Measurements from ENCODE around the gene FBXO48. TPM values are rescaled to one million over a fixed set of nuclear protein-coding genes. Genes with fewer than 3 reads are reported as not detected.

Gene FBXO48, protein sequence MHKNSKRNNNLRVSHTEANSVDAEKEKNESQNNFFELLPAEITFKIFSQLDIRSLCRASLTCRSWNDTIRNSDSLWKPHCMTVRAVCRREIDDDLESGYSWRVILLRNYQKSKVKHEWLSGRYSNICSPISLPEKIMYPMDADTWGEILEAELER
- 1 to 10 TPM; 1.1 to 1.2 TPM for total RNA-seq

DNA sequence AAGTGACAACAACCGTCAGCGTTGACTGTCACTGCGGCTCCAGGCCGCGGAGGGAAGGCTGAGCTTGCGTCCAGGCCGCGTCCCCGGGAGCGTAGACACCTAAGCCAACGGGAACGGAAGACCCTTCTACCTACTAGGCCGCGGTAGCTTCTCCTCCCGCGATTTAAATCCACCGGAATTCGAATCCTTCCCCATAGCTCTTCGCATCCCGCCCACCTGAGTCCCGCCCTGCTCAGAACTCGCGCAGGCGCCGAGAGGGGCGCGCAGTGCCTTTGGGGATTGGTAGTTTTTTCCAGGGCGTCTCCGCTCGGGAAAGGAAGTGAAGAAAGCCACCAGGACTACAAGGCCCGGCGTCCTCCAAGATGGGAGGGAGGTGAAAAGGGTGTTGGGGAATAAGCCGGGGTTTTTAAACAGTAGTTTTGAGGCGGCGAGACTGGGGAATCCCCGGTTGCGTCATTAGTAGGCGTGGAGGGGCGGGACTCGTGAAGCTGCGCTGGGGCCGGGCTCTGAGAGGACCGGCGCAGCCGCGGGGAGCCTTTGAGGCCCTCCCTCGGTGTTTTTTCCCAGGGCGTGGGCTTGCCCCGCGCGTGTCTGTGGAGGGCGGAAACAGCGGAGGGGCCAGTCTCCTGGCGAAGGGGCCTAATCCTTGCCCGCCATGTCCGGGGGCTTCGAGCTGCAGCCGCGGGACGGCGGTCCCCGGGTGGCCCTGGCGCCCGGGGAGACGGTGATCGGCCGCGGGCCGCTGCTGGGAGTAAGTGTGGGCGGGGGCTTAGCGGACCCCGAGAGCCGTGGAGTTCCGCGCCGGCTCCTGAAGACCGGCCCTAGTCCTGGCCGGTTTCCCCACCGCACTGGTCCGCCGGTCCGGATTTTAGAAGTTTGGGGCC is at the start of gene FBXO48, which contains the start of gene APLF:
TSS of gene FBXO48 (minus strand) at position 218 of the 884 bp plus-strand sequence. CDS start 2,149 bp downstream, outside the sequence.
TSS of gene APLF (plus strand) at position 509 of the 884 bp plus-strand sequence. CDS start at position 656, 147 bp downstream.
- CTCF ChIA-PET: interaction anchor here (0.9 to 6.7 kb wide), 11 partner anchors 13 to 459 kb away, joined by 3 to 60 read pairs (median 6); no protein-coding TSS in a partner anchor
- peaks cover 2% of the 10 kb centered on the region for H3K36me3 Mint-ChIP-seq (ENCODE audit: low read depth)
- peak; percentile 99 for DNase-seq
- H3K27me3 Mint-ChIP-seq (ENCODE audit: low read depth): no peaks in the 10 kb centered on the region
- H3K27ac Mint-ChIP-seq: peak within 1 kb of the TSS; percentile 93
- peaks cover 40% of the 10 kb centered on the region for H3K4me1 Mint-ChIP-seq (ENCODE audit: low read depth)
- intact Hi-C loops (cut with micrococcal nuclease): loop anchor here (1.0 to 5.0 kb wide), 17 partner anchors 43 to 587 kb away; partner anchors contain the start of genes C1D and PNO1
- peak within 1 kb of the TSS; percentile 94 for H3K4me3 Mint-ChIP-seq
- no peaks in the 10 kb centered on the region for H3K9me3 Mint-ChIP-seq

DNA sequence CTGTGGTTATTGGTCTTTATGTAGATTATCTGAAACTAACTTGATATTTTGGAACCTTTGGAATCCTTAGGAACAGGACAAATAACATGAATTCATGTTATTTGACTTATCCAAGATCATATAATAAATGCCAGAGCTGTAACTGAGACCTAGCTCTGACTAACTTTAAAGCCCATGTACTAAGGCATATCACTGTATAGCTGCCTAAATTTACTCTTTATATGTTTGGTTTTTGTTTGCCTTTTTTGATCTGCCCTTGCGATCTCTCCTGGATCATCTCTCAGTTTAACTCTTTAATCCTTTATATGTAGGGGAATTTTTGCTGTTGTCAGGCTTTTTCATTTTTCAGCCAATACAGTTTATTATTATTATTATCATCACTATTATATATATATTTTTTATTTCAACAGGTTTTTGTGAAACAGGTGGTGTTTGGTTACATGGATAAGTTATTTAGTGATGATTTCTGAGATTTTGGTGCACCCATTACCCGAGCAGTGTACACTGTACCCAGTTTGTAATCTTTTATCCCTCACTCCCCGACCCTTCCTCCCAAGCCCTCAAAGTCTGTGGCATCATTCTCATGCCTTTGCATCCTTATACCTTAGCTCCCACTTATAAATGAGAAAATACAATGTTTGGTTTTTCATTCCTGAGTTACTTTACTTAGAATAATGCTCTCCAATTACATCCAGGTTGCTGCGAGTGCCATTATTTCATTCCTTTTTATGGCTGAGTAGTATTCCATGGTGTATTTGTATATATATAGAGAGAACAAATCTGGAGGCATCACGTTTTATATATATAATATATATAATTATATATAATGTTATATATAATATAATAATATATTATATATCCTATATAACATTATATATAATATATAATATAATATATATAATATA is 49.2 kb upstream of the FBXO48 start:
- Mint-ChIP-seq H3K4me1 (ENCODE audit: low read depth) (no peaks in the 10 kb centered on the region), H3K36me3 (ENCODE audit: low read depth) (no peaks in the 10 kb centered on the region), H3K27ac (no peak overlapping the region), H3K27me3 (ENCODE audit: low read depth) (no peaks in the 10 kb centered on the region), H3K9me3 (peaks cover 7% of the 10 kb centered on the region), H3K4me3 (no peak overlapping the region)
- DNase-seq: no peak
- intact Hi-C loops (cut with micrococcal nuclease): loop anchor here (5.0 kb wide), 1 partner anchor 49 kb away; the partner anchor contains the start of genes APLF and FBXO48
- CTCF ChIA-PET: interaction anchor here (0.6 to 2.0 kb wide), 3 partner anchors 10 to 427 kb away, joined by 3 to 6 read pairs (median 4); no protein-coding TSS in a partner anchor

DNA sequence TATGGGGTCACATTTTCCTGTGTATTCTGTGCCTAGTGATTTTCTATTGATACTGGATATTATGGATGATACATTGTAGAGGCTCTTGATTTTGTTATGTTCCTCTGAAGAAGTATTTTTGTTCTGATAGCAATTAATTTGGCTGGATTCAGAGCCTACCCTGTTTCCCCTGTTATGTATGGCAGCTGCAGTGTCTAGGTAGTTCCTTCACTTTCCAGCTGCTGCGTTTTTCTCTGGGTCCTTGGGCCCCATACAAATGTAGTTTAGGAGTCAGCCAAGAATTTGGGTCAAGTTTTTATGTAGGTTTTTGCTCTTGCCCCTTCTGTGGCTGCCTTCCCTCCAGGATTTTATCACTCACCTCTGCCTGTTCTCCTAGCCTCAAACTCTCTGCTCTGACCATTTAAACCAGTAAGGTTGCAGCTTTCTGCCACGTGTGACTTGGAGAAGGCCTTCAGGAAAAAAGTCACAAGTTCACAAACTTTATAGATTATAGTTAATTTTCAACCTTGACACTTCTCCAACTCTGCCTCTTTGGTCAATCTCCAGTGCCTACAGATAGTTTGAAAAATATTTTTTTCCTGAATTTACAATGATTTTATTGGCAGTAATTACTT is 47.3 kb upstream of the FBXO48 start:
- Mint-ChIP-seq H3K9me3 (peaks cover 7% of the 10 kb centered on the region), H3K4me3 (no peak overlapping the region), H3K27ac (no peak overlapping the region), H3K27me3 (ENCODE audit: low read depth) (no peaks in the 10 kb centered on the region), H3K4me1 (ENCODE audit: low read depth) (no peaks in the 10 kb centered on the region), H3K36me3 (ENCODE audit: low read depth) (no peaks in the 10 kb centered on the region)
- intact Hi-C loops (cut with micrococcal nuclease): no loop called here
- no peak for DNase-seq
- CTCF ChIA-PET: no interaction called here

DNA sequence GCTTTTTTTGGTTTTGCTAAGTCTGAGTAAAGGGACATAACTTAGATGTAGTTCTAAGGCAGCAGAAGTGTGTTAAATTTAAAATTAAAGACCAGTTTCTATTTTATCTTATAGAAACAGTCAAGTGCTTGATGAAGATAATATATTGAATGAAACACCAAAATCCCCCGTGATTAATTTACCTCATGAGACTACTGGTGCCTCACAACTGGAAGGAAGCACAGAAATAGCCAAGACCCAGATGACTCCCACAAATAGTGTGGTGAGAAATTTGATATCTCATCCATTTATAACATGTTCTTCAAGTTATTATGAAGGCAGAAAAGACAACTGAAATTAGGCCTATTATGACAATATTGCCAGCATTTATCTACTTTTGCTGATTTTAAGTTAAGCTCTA is 45.9 kb upstream of the FBXO48 start:
- intact Hi-C loops (cut with micrococcal nuclease): no loop called here
- Mint-ChIP-seq H3K4me3 (no peak overlapping the region), H3K27ac (no peak overlapping the region), H3K4me1 (ENCODE audit: low read depth) (no peaks in the 10 kb centered on the region), H3K27me3 (ENCODE audit: low read depth) (no peaks in the 10 kb centered on the region), H3K9me3 (peaks cover 10% of the 10 kb centered on the region), H3K36me3 (ENCODE audit: low read depth) (peaks cover 6% of the 10 kb centered on the region)
- no peak for DNase-seq
- CTCF ChIA-PET: interaction anchor here (1.2 to 1.5 kb wide), 2 partner anchors 83 to 328 kb away, joined by 3 read pairs; no protein-coding TSS in a partner anchor

DNA sequence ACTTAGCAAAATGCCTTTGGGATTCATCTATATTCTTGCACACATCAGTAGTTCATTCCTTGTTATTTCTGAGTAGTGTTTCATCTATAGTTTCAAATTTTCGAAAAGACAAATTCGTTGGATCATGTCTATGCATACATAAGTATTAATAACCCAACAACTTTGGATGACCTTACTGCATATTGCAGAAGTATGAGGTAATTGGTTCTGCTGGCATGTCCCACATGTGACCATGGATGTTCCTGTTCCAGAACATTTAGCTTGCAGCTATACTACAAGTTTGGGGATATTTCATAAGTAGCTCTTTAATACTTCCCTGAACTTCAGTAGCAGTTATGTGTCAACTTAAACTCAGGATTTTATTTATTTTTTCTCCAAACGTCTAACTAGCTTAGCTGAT is 45.2 kb upstream of the FBXO48 start:
- intact Hi-C loops (cut with micrococcal nuclease): no loop called here
- Mint-ChIP-seq H3K27me3 (ENCODE audit: low read depth) (no peaks in the 10 kb centered on the region), H3K4me1 (ENCODE audit: low read depth) (no peaks in the 10 kb centered on the region), H3K4me3 (no peak overlapping the region), H3K36me3 (ENCODE audit: low read depth) (peaks cover 7% of the 10 kb centered on the region), H3K27ac (no peak overlapping the region), H3K9me3 (peaks cover 10% of the 10 kb centered on the region)
- no peak for DNase-seq
- CTCF ChIA-PET: interaction anchor here (0.6 to 1.2 kb wide), 2 partner anchors 329 to 333 kb away, joined by 3 to 7 read pairs; no protein-coding TSS in a partner anchor

DNA sequence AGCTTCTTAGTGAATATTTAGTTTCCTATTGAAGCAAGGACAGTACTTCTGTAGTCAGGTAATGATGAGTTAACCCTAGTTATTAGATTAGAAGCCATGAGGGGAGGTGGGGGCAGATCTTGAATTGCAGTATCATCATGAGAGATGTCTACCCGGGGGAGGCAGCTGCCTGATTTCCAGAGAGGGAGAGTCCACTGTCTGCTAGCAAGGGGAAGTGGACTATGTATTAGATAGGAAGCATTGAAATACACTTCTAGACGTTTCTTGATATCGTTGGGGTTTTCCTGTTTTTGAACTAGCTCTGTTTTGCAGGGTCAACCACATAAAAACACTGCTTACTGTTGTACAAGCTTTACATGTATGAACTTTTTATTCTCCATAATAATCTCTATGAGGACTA is 39.1 kb upstream of the FBXO48 start:
- Mint-ChIP-seq H3K27ac (no peak overlapping the region), H3K4me1 (ENCODE audit: low read depth) (peaks cover 12% of the 10 kb centered on the region), H3K36me3 (ENCODE audit: low read depth) (peaks cover 9% of the 10 kb centered on the region), H3K4me3 (no peak overlapping the region), H3K9me3 (peaks cover 2% of the 10 kb centered on the region), H3K27me3 (ENCODE audit: low read depth) (no peaks in the 10 kb centered on the region)
- CTCF ChIA-PET: interaction anchor here (0.6 to 2.0 kb wide), 5 partner anchors 10 to 419 kb away, joined by 3 to 7 read pairs (median 6); no protein-coding TSS in a partner anchor
- DNase-seq: no peak
- intact Hi-C loops (cut with micrococcal nuclease): no loop called here

DNA sequence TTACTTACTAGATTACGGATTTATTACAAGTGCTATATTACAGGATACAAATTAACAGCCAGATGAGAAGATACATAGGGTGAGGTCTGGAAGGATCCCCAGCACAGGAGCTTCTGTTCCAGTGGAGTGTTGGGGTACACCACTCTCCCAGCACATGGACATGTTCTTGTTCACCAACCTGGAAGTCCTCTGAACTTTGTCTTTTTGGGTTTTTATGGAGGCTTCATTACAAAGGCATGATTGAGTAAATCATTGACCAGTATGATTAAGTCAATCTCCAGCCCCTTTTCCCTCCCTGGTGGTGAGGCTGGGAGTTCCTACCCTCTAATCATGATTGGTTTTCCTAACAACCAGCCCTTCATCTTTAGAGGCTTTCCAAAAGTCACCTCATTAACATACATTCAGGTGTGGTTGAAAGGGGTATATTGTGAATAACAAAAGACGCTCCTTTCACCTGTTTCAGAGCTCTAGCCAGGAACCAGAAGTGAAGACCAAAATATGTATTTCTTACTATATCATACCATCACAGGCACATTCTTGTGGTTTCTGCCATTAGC is 38.6 kb upstream of the FBXO48 start:
- peaks cover 12% of the 10 kb centered on the region for H3K4me1 Mint-ChIP-seq (ENCODE audit: low read depth)
- H3K4me3 Mint-ChIP-seq: no peak overlapping the region
- H3K9me3 Mint-ChIP-seq: peaks cover 2% of the 10 kb centered on the region
- no peak overlapping the region for H3K27ac Mint-ChIP-seq
- CTCF ChIA-PET: interaction anchor here (0.5 to 2.0 kb wide), 6 partner anchors 10 to 454 kb away, joined by 3 to 7 read pairs (median 6); no protein-coding TSS in a partner anchor
- intact Hi-C loops (cut with micrococcal nuclease): no loop called here
- peaks cover 9% of the 10 kb centered on the region for H3K36me3 Mint-ChIP-seq (ENCODE audit: low read depth)
- no peaks in the 10 kb centered on the region for H3K27me3 Mint-ChIP-seq (ENCODE audit: low read depth)
- DNase-seq: no peak

DNA sequence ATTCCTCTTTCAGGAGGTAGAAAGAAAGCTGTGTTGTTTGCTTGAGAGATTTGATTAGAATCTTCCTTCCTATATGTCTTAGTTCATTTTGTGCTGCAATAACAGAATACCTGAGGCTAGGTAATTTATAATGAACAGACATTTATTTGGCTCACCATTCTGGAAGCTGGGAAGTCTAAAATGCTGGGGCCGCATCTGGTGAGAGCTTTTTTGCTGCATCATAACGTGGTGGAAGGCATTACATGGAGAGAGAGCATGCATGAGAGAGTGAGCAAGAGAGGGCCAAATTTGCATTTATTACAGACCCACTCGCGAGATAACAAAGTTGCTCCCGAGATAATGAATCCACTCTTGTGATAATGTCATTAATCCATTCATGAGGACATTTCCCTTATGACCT is 34.7 kb upstream of the FBXO48 start:
- peaks cover 3% of the 10 kb centered on the region for H3K9me3 Mint-ChIP-seq
- DNase-seq: no peak
- no peak overlapping the region for H3K4me3 Mint-ChIP-seq
- H3K36me3 Mint-ChIP-seq (ENCODE audit: low read depth): peaks cover 4% of the 10 kb centered on the region
- H3K27me3 Mint-ChIP-seq (ENCODE audit: low read depth): no peaks in the 10 kb centered on the region
- H3K4me1 Mint-ChIP-seq (ENCODE audit: low read depth): peaks cover 12% of the 10 kb centered on the region
- intact Hi-C loops (cut with micrococcal nuclease): no loop called here
- H3K27ac Mint-ChIP-seq: no peak overlapping the region
- CTCF ChIA-PET: no interaction called here

DNA sequence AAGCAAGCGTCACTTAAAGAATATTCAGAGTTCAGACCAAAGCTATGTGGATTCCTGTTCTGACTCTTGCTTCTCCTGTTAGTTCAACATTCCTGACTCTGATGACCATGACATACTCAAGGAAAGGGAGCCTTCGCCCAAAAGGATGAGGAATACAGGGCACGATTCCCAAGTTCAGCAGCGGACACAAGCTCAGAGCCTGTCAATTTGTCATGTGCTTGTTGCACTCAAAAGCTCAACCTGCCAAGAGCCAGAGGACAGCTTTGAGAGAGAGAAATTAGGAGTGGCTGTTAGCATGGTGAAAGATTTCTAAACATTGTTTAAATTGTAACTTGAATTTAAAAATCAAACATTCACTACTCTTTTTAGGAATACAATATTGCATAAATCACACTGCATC is 33.6 kb upstream of the FBXO48 start:
- Mint-ChIP-seq H3K27me3 (ENCODE audit: low read depth) (no peaks in the 10 kb centered on the region), H3K27ac (no peak overlapping the region), H3K4me1 (ENCODE audit: low read depth) (peaks cover 2% of the 10 kb centered on the region), H3K36me3 (ENCODE audit: low read depth) (peaks cover 7% of the 10 kb centered on the region), H3K9me3 (peaks cover 10% of the 10 kb centered on the region), H3K4me3 (no peak overlapping the region)
- DNase-seq: no peak
- CTCF ChIA-PET: no interaction called here
- intact Hi-C loops (cut with micrococcal nuclease): no loop called here

DNA sequence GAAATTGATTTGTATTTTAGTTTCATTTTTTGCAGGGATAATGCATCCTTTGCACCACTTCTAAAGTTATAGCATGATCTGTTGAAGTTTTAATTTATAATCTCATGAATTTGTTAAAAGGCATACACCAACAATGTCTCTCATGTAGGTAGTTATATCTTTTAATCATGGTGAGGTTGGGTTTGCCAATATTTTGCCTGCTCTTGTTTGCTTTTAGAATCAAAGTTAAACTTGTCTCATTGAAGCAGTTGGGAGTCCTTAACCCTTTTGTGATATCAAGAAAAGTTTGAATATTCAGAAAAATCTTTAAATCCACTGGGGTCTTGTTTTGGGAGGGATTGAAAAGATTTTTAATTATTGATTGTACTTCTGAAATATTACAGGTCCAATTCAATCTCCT is 32.0 kb upstream of the FBXO48 start:
- CTCF ChIA-PET: interaction anchor here (0.6 to 2.0 kb wide), 3 partner anchors 11 to 804 kb away, joined by 3 to 5 read pairs (median 4); no protein-coding TSS in a partner anchor
- Mint-ChIP-seq H3K27ac (no peak overlapping the region), H3K4me1 (ENCODE audit: low read depth) (no peaks in the 10 kb centered on the region), H3K27me3 (ENCODE audit: low read depth) (no peaks in the 10 kb centered on the region), H3K36me3 (ENCODE audit: low read depth) (peaks cover 7% of the 10 kb centered on the region), H3K9me3 (peaks cover 12% of the 10 kb centered on the region), H3K4me3 (no peak overlapping the region)
- intact Hi-C loops (cut with micrococcal nuclease): no loop called here
- no peak for DNase-seq

DNA sequence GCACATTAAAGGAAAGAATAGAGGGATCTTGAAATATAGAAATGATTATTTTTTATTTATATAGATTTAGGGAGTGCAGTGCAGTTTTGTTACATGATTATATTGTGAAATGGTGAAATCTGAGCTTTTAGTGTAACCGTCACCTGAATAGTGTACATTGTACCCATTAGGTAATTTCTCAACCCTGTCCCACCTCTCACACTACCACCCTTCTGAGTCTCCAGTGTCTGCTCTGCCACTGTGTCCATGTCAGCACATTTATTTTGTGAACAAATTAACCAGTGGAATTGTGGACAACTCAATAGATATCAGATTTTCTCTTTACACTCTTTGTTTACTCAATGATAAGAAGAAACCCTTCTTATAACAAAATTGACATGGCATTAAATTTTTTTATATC is 24.5 kb upstream of the FBXO48 start:
- Mint-ChIP-seq H3K4me1 (ENCODE audit: low read depth) (peaks cover 2% of the 10 kb centered on the region), H3K27ac (no peak overlapping the region), H3K9me3 (peaks cover 7% of the 10 kb centered on the region), H3K36me3 (ENCODE audit: low read depth) (peaks cover 4% of the 10 kb centered on the region), H3K27me3 (ENCODE audit: low read depth) (no peaks in the 10 kb centered on the region), H3K4me3 (no peak overlapping the region)
- DNase-seq: no peak
- intact Hi-C loops (cut with micrococcal nuclease): no loop called here
- CTCF ChIA-PET: no interaction called here
